ENCODE data around the gene CRNN. TPM values are rescaled to one million over a fixed set of nuclear protein-coding genes. Genes with fewer than 3 reads are reported as not detected.
A peak's percentile ranks its signal among the peaks of the same experiment; 100 is the strongest.

CRNN gene
- total RNA-seq = not detected

GRCh38 chr1:152413909-152414308 is at the start of gene CRNN:
CRNN (minus strand) TSS chr1:152414263; CDS start chr1:152412233, 2,030 bp downstream.
- no peak for DNase-seq (ENCODE audit: low spot score)

GRCh38 chr1:152462636-152463035 is 48.6 kb upstream of the CRNN start:
- no peak for DNase-seq (ENCODE audit: low spot score)

GRCh38 chr1:152461544-152461943 is 47.5 kb upstream of the CRNN start:
- DNase-seq (ENCODE audit: low spot score) = peak; percentile 61

- DNase-seq (ENCODE audit: low spot score) = no peak
Measured at GRCh38 chr1:152460529-152460899, 46.5 kb upstream of the CRNN start.

GRCh38 chr1:152459596-152460528 is 45.8 kb upstream of the CRNN start:
- peak; percentile 64 for DNase-seq (ENCODE audit: low spot score)

GRCh38 chr1:152458384-152459185 is 44.5 kb upstream of the CRNN start:
- peak; percentile 86 for DNase-seq (ENCODE audit: low spot score)

- no peak for DNase-seq (ENCODE audit: low spot score)
Measured at GRCh38 chr1:152457561-152457960, 43.5 kb upstream of the CRNN start.

- DNase-seq (ENCODE audit: low spot score) = no peak
Measured at GRCh38 chr1:152457071-152457470, 43.0 kb upstream of the CRNN start.

- no peak for DNase-seq (ENCODE audit: low spot score)
Measured at GRCh38 chr1:152451254-152451653, 37.2 kb upstream of the CRNN start.

GRCh38 chr1:152449661-152450060 is 35.6 kb upstream of the CRNN start:
- no peak for DNase-seq (ENCODE audit: low spot score)

- no peak for DNase-seq (ENCODE audit: low spot score)
Measured at GRCh38 chr1:152448496-152448895, 34.4 kb upstream of the CRNN start.

GRCh38 chr1:152448095-152448494 is 34.0 kb upstream of the CRNN start:
- DNase-seq (ENCODE audit: low spot score) = no peak

GRCh38 chr1:152447484-152447883 is 33.4 kb upstream of the CRNN start:
- DNase-seq (ENCODE audit: low spot score) = no peak

- no peak for DNase-seq (ENCODE audit: low spot score)
Measured at GRCh38 chr1:152444045-152444444, 30.0 kb upstream of the CRNN start.

GRCh38 chr1:152442765-152443164 is 28.7 kb upstream of the CRNN start:
- DNase-seq (ENCODE audit: low spot score) = no peak

- no peak for DNase-seq (ENCODE audit: low spot score)
Measured at GRCh38 chr1:152442301-152442700, 28.2 kb upstream of the CRNN start.

- no peak for DNase-seq (ENCODE audit: low spot score)
Measured at GRCh38 chr1:152441756-152442155, 27.7 kb upstream of the CRNN start.

GRCh38 chr1:152440635-152441471 is 26.8 kb upstream of the CRNN start:
- peak; percentile 73 for DNase-seq (ENCODE audit: low spot score)

GRCh38 chr1:152436593-152437496 is 22.8 kb upstream of the CRNN start:
- no peak for DNase-seq (ENCODE audit: low spot score)

GRCh38 chr1:152427458-152427857 is 13.4 kb upstream of the CRNN start:
- DNase-seq (ENCODE audit: low spot score) = no peak

GRCh38 chr1:152426731-152427130 is 12.7 kb upstream of the CRNN start:
- no peak for DNase-seq (ENCODE audit: low spot score)

Measured in mucosa of gallbladder (tissue), 1 donor.